Measurements from ENCODE around the gene IMPA2. TPM values are rescaled to one million over a fixed set of nuclear protein-coding genes. Genes with fewer than 3 reads are reported as not detected.
"Not testable (repeated sequence)": the region's sequence is repeated elsewhere in the genome, so short reads cannot be mapped to it uniquely, and the experiment has no call there.

IMPA2 gene
- total RNA-seq: 10 to 100 TPM; 17.2 to 28.4 TPM
- long read RNA-seq, partial matches to known transcripts: 1 of 1 reads
- long read RNA-seq, other reads (novel, unspliced or antisense): 0 of 1 reads

DNA sequence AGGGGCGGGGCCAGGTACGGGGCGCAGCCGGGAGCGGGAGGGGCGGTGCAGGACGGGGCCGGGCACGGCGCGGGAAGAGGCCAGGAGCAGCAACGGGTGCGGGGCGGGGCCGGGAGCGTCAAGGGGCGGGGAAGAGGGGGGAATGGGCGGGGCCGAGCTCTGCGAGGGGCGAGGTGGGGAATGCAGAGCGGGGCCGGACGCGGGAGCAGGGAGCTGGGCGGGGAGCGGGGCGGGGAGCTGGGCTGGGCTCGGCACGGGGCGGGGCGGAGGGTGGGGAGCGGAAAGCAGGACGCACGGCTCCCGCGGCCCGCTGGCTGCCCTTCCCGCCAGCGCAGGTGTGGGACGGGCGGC, at the start of gene IMPA2:
Gene IMPA2 (plus strand): TSS at position 316 of the 351 bp plus-strand sequence. CDS start 163 bp downstream, outside the sequence.
- DNase-seq (no peak), ATAC-seq (peak in 1 of 2 donors; percentile 90)
- intact Hi-C loops (cut with DNase I): loop anchor here in 1 of 2 donors (2.0 kb wide), 2 partner anchors 34 to 72 kb away; partner anchors contain the start of gene MPPE1

DNA sequence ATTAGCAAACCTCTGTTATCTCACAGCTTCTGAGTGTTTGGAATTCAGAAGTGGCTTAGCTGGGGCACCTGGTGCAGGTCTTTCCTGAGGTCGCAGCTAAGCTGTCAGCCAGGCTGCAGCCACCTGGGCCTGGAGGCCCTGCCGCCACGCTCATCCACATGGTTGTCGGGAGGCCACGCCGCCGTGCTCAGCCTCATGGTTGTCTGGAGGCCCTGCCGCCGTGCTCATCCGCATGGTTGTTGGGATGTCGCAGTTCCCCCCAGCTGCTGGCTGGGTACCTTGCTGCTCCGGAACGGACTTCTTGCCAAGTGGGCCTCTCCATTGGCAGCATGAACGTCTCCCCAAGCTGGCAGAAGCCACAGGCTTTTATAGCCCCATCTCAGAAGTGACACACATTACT, 48.9 kb upstream of the IMPA2 start:
- DNase-seq: no peak
- intact Hi-C loops (cut with DNase I): no loop called here
- no peak for ATAC-seq

DNA sequence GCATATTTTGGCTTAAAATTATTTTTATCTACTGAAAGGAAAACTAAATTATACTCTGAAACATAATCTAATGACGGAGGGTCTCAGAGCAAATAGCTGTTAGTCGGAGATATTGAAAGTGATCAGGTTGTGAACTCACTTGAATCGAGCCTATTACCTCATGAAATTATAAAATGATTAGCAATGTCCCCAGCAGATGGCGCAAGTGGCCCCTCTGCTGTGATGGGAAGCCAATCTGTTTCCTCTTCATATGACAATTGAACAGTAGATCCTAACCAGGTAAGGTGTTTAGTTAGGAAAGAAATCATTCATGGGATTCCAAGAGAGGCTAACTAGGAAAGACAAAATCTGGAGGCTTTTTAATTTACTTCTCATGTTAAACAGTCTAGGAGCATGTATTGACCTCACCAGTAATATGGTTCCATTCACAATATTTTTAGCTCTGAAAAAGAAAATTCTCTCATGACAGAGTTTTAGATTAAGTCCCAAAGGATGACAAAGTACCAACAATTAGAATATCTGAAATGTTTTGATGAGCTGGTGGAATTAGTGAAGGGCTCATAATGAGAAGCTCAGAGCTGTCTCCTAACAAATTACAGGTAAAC, 43.3 kb upstream of the IMPA2 start:
- ATAC-seq (peak; percentile 77 to 81), DNase-seq (peak; percentile 76)
- intact Hi-C loops (cut with DNase I): loop anchor here in 1 of 2 donors (1.0 to 2.0 kb wide), 2 partner anchors 57 to 101 kb away; no protein-coding TSS in a partner anchor

DNA sequence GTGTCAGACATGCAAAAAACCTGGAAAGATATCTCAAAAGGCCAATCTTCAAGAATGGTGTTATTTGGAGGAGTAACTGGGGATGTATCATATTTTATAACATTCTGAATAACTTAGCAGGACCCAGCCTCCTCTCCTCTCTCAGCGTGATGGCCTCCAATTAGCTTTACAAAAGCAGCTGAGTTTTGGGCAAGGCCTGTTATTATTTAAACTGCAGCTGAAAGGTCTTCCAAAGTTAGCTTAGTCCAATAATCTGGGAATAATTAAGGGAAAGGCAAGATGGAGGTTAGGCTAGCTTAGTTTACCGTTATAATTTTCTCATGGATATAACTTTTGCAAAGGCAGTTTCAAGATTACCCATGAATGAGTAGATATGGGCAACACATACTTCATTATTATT, 40.4 kb upstream of the IMPA2 start:
- no peak for ATAC-seq
- intact Hi-C loops (cut with DNase I): loop anchor here in 1 of 2 donors (5.0 kb wide), 2 partner anchors 51 to 96 kb away; no protein-coding TSS in a partner anchor

GRCh38 chr18:11943551-11943950, 37.8 kb upstream of the IMPA2 start:
- DNase-seq (no peak), ATAC-seq (no peak)
- intact Hi-C loops (cut with DNase I): loop anchor here in 1 of 2 donors (5.0 kb wide), 2 partner anchors 49 to 94 kb away; no protein-coding TSS in a partner anchor

More for the DNA sequence above, 40.4 kb upstream of the IMPA2 start:
- DNase-seq: no peak

- intact Hi-C loops (cut with DNase I): loop anchor here in 1 of 2 donors (5.0 kb wide), 2 partner anchors 48 to 93 kb away; no protein-coding TSS in a partner anchor
- no peak for ATAC-seq
- no peak for DNase-seq
Measured at GRCh38 chr18:11944252-11944651, 37.1 kb upstream of the IMPA2 start.

- intact Hi-C loops (cut with DNase I): loop anchor here in 1 of 2 donors (5.0 kb wide), 2 partner anchors 48 to 93 kb away; no protein-coding TSS in a partner anchor
- no peak for ATAC-seq
- no peak for DNase-seq
Measured at GRCh38 chr18:11944786-11945185, 36.5 kb upstream of the IMPA2 start.

- ATAC-seq, DNase-seq: not testable (repeated sequence)
- intact Hi-C loops (cut with DNase I): loop anchor here in 1 of 2 donors (2.0 kb wide), 1 partner anchor 35 kb away; the partner anchor contains the start of gene IMPA2
Measured at GRCh38 chr18:11945834-11946659, 35.3 kb upstream of the IMPA2 start.

GRCh38 chr18:11946756-11947155, 34.6 kb upstream of the IMPA2 start:
- peak; percentile 29 for DNase-seq
- intact Hi-C loops (cut with DNase I): loop anchor here in 1 of 2 donors (2.0 kb wide), 1 partner anchor 34 kb away; the partner anchor contains the start of gene IMPA2

GRCh38 chr18:11947214-11948191, 33.8 kb upstream of the IMPA2 start:
- ATAC-seq (peak; percentile 96 to 99), DNase-seq (peak; percentile 95)
- intact Hi-C loops (cut with DNase I): loop anchor here in 1 of 2 donors (2.0 kb wide), 1 partner anchor 33 kb away; the partner anchor contains the start of gene IMPA2

More at GRCh38 chr18:11946756-11947155, 34.6 kb upstream of the IMPA2 start:
- peak; percentile 24 to 62 for ATAC-seq

DNA sequence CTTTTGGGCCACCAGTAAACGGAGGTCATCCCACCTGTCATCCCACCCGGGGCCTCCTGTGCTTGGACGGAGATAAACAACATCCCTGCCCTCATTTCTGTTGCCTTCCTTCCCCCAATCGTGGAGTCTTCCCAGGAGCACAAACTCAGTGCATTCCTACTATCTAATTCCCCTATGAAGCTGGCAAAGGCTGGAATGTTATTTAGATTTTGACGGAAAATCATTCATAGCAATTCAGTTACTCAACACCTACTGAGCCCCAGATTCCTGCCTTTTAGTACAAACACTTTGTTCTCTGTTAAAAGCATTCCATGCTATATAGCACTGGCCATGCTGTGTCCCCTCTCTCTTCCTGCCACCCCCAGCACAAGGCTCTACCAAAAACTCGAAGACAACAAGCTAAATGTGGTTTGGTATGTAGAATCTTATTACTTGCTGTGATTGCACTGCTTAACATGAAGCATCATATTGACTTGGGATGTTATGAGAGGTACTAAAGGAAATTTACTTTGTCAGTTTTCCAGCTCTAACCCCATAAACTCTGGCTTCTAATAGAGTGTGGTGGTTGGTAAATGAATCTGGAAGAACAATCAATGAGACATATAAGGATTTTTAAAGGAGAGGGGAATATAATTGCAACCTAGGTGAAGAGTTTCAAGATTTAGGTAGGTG, 32.3 kb upstream of the IMPA2 start:
- DNase-seq: no peak
- intact Hi-C loops (cut with DNase I): no loop called here
- ATAC-seq: no peak

DNA sequence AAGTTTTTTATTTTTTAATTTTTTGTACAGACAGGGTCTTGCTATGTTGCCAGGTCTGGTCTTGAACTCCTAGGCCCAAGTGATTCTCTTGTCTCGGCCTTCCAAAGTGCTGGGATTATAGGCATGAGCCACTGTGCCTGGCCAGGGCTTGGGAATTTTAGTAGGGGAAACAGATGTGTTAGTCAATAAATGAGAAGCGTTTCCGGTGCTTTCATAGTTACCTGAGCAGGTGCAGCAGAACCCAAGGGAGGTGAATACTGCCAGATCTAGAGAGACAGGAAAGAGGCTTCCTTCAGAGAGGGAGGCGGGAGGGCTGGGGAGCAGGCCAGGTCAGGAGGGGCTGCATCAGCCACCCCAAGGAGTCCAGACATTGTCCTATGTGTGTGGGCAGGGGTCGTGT, 30.5 kb upstream of the IMPA2 start:
- DNase-seq: no peak
- intact Hi-C loops (cut with DNase I): no loop called here
- no peak for ATAC-seq

DNA sequence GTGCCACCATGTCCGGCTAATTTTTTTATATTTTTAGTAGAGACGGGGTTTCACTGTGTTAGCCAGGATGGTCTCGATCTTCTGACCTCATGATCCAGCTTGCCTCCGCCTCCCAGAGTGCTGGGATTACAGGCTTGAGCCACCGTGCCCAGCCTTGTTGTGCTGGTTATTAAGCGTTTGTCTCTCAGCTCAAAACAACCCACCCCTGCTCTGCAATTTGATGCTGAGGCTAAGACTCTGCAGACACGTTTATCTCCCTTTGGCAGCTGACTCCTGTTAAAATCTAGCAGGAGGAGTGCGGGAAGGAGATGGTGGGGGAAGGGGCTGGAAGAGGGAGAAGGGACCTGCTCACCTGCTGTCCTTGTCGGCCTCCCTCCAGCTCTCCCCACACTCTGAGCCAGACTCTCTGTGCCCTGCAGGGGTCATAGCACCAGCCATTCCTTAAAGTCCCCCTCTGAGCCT, 29.9 kb upstream of the IMPA2 start:
- intact Hi-C loops (cut with DNase I): no loop called here
- no peak for DNase-seq
- no peak for ATAC-seq

GRCh38 chr18:11953113-11953512, 28.2 kb upstream of the IMPA2 start:
- intact Hi-C loops (cut with DNase I): no loop called here
- DNase-seq: no peak

DNA sequence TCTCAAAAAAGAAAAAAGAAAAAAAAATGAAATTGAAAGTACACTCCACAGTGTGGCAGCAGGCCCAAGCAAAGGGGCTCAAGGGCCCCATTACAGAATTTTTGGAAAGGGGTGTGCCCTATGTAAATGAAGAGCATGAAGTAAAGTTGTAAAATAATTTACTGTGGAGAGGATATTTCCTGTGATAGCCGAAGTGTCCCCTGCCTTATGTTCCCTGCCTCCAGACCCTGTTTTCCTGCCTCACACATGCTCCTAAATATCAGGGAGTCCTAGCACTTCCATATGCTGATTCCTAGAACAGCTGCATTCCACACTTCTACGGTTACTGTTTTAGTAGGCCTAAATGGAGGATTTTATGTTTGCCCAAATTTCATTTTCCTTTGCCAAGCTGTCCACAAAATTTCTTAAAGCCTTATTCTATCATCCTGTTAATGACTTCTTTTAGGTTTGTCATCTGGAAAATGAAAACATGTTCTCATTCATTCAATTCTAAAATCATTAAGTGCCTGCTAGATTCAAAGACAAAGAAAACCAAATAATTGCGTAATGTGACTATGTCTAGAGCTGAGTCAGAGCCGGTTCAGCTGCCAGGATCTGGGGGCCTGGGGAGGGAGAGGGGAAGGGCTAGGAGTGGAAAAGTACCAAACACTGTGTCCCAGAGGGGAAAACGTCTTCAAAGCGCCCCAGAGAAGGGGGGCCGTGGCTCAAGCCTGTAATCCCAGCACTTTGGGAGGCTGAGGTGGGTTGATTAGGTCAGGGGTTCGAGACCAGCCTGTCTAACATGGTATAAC, 25.9 kb upstream of the IMPA2 start:
- intact Hi-C loops (cut with DNase I): no loop called here
- peak in 1 of 2 donors; percentile 89 for ATAC-seq
- DNase-seq: peak; percentile 59

More at GRCh38 chr18:11953113-11953512, 28.2 kb upstream of the IMPA2 start:
- no peak for ATAC-seq

DNA sequence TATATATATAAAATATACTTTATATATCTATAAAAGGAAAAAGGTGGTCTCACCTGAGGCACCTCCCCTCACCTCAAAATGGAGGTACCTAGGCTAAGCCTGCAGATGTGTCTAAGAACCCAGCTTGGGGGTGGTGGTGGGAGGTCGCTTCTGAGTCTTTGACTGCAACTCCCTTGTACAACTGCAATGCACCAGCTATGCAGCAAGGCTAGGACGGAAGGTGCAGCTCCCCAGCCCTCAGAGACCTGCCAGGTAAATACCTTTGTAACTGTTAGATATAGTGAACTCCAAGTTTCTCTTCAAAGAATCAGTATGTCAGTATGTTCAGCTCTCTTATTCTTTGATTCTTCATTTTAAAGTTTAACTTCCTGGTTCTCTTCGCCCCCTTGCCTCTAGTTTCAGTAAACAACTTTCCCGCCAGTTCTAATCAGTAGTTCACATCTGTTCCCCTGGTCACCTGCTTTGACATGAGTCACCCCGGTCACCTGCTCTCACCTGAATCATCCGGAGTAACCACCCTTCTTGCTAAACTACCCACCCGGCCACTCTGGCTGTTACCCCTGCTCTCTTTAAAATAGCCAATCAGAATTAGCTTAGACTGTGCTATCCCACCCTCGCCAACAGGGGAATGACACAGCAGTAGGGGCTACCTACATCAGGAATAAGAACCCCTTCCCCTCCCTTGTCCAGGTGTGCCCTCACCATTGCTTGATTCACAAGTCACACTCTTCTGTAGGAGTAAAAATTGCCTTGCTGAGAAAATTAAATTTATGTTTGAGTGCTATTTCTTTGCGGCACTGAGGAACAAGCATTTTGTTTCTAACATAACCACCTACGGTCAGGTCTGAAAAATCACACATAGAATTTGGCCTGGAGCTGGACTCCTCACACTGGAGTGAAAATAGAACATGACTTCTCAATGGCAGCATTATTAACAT, 24.7 kb upstream of the IMPA2 start:
- intact Hi-C loops (cut with DNase I): no loop called here
- DNase-seq: no peak
- ATAC-seq: no peak

Measured in left cardiac atrium (tissue), 4 donors.